SU-DHL-6 (cell line): Measurements from ENCODE around the gene MLN.

ENCODE experiments used
- H2AFZ ChIP-seq: fragments of 200-600 bp; sonication (generic); 2 replicates; pipeline ENCODE4 v1.6.1; 2014; ENCODE audit warnings: low read depth, mild to moderate bottlenecking, moderate library complexity, mixed read lengths, antibody characterized with exemption, low read length; ENCODE audit not compliant: severe bottlenecking
- H3F3A ChIP-seq: fragments of 200-600 bp; shearing (Covaris generic); 2 replicates; pipeline ENCODE4 v1.6.0; 2016; ENCODE audit warnings: antibody characterized with exemption, mild to moderate bottlenecking; ENCODE audit not compliant: insufficient read depth
- H3K27ac ChIP-seq: fragments of 200-600 bp; sonication (generic); 2 replicates; pipeline ENCODE4 v1.5.1; 2016; ENCODE audit warnings: low read depth, mild to moderate bottlenecking, low read length, moderate library complexity, mixed read lengths
- H3K27me3 ChIP-seq: fragments of 200-600 bp; sonication (generic), shearing (Covaris generic); 2 replicates; pipeline ENCODE4 v1.6.0; 2014; ENCODE audit warnings: mild to moderate bottlenecking, low read length
- H3K36me3 ChIP-seq: fragments of 200-600 bp; sonication (generic); 2 replicates; pipeline ENCODE4 v1.6.1; 2014; ENCODE audit warnings: mild to moderate bottlenecking, low read length, mixed read lengths
- H3K4me2 ChIP-seq: fragments of 300-600, 200-600 bp; shearing (Covaris generic), sonication (generic); 2 replicates; pipeline ENCODE4 v1.6.0; 2014; ENCODE audit warnings: low read length, low read depth, mild to moderate bottlenecking; ENCODE audit not compliant: poor library complexity, severe bottlenecking
- H3K4me3 ChIP-seq: fragments of 200-600 bp; sonication (generic); 2 replicates; pipeline ENCODE4 v1.5.1; 2014; ENCODE audit warnings: antibody characterized with exemption, low read length, mild to moderate bottlenecking, mixed read lengths; ENCODE audit not compliant: insufficient read depth, poor library complexity, severe bottlenecking
- H3K79me2 ChIP-seq: fragments of 200-600 bp; sonication (generic); 2 replicates; pipeline ENCODE4 v1.6.1; 2014; ENCODE audit warnings: mild to moderate bottlenecking, low read length, moderate library complexity; ENCODE audit not compliant: insufficient read depth
- H3K9ac ChIP-seq: fragments of 200-600 bp; sonication (generic); 2 replicates; pipeline ENCODE4 v1.7.0; 2014; ENCODE audit warnings: mild to moderate bottlenecking, low read length
- H3K9me2 ChIP-seq: fragments of 200-600 bp; sonication (generic); replicated peaks from 2 replicates; pipeline ENCODE4 v1.6.1; 2014; ENCODE audit warnings: low read length; ENCODE audit not compliant: insufficient read depth
- H3K9me3 ChIP-seq: fragments of 200-600 bp; sonication (generic); 2 replicates; pipeline ENCODE4 v1.6.1; 2014; ENCODE audit warnings: low read length, mixed read lengths; ENCODE audit not compliant: insufficient read depth
- H4K20me1 ChIP-seq: fragments of 200-600 bp; sonication (generic); 2 replicates; pipeline ENCODE4 v1.6.1; 2014; ENCODE audit warnings: low read depth, mild to moderate bottlenecking, antibody characterized with exemption, low read length, moderate library complexity, mixed read lengths
- CTCF ChIP-seq: fragments of 200-600 bp; sonication (generic); IDR thresholded peaks from one replicate; pipeline ENCODE4 v1.5.1; 2017; ENCODE audit warnings: antibody characterized with exemption, mild to moderate bottlenecking, low read length, moderate library complexity; ENCODE audit not compliant: insufficient read depth, poor library complexity, severe bottlenecking
- EZH2phosphoT487 ChIP-seq: fragments of 200-600 bp; sonication (generic), shearing (Covaris generic); conservative IDR thresholded peaks from 2 replicates; pipeline ENCODE4 v1.6.1; 2018; ENCODE audit warnings: mild to moderate bottlenecking, antibody characterized with exemption, low read length, moderate library complexity, mixed read lengths

Gene MLN

GRCh38 chr6:33799454-33800113, 4.2 kb downstream of the MLN start:
- no peaks in the 10 kb centered on the region for H3K79me2 ChIP-seq
- no peak overlapping the region for H3K9ac ChIP-seq
- H3K27me3 ChIP-seq: no peaks in the 10 kb centered on the region
- H3F3A ChIP-seq: no peaks in the 10 kb centered on the region
- no peaks in the 10 kb centered on the region for H4K20me1 ChIP-seq
- TF ChIP-seq CTCF: no peak
- H3K36me3 ChIP-seq: no peaks in the 10 kb centered on the region
- H3K9me3 ChIP-seq: no peaks in the 10 kb centered on the region
- no peak overlapping the region for H3K27ac ChIP-seq
- no peak overlapping the region for H3K4me2 ChIP-seq
- no peaks in the 10 kb centered on the region for H3K9me2 ChIP-seq
- no peak overlapping the region for H2AFZ ChIP-seq
- no peak overlapping the region for H3K4me3 ChIP-seq

GRCh38 chr6:33798343-33798848, 5.4 kb downstream of the MLN start:
- H3K9me3 ChIP-seq: no peaks in the 10 kb centered on the region
- no peaks in the 10 kb centered on the region for H4K20me1 ChIP-seq
- H3K27me3 ChIP-seq: no peaks in the 10 kb centered on the region
- no peak overlapping the region for H3K4me3 ChIP-seq
- H2AFZ ChIP-seq: no peak overlapping the region
- no peaks in the 10 kb centered on the region for H3F3A ChIP-seq
- no peak overlapping the region for H3K27ac ChIP-seq
- H3K9me2 ChIP-seq: no peaks in the 10 kb centered on the region
- TF ChIP-seq EZH2phosphoT487: no peak
- H3K36me3 ChIP-seq: no peaks in the 10 kb centered on the region
- H3K9ac ChIP-seq: no peak overlapping the region
- H3K79me2 ChIP-seq: no peaks in the 10 kb centered on the region
- no peak overlapping the region for H3K4me2 ChIP-seq

- H4K20me1 ChIP-seq: no peaks in the 10 kb centered on the region
- H3F3A ChIP-seq: no peaks in the 10 kb centered on the region
- H3K79me2 ChIP-seq: no peaks in the 10 kb centered on the region
- H3K9me3 ChIP-seq: no peaks in the 10 kb centered on the region
- H2AFZ ChIP-seq: no peak overlapping the region
- H3K9me2 ChIP-seq: no peaks in the 10 kb centered on the region
- no peaks in the 10 kb centered on the region for H3K36me3 ChIP-seq
- H3K9ac ChIP-seq: no peak overlapping the region
- no peak overlapping the region for H3K27ac ChIP-seq
- H3K27me3 ChIP-seq: no peaks in the 10 kb centered on the region
- no peak overlapping the region for H3K4me2 ChIP-seq
- H3K4me3 ChIP-seq: no peak overlapping the region
- TF ChIP-seq CTCF (no peak), EZH2phosphoT487 (no peak)
These were observed 6.0 kb downstream of the MLN start for GRCh38 chr6:33797626-33798342.
